HG03280 (cell line): Measurements from ENCODE around the gene ACBD4.
A peak's percentile ranks its signal among the peaks of the same experiment; 100 is the strongest.

Source experiments
- ATAC-seq: cut with Tn5 transposase; IDR thresholded peaks from one replicate; pipeline ENCODE4 v1.9.1; 2021; ENCODE audit warnings: mild to moderate bottlenecking, moderate library complexity; ENCODE audit not compliant: unreplicated experiment

ACBD4 gene

DNA sequence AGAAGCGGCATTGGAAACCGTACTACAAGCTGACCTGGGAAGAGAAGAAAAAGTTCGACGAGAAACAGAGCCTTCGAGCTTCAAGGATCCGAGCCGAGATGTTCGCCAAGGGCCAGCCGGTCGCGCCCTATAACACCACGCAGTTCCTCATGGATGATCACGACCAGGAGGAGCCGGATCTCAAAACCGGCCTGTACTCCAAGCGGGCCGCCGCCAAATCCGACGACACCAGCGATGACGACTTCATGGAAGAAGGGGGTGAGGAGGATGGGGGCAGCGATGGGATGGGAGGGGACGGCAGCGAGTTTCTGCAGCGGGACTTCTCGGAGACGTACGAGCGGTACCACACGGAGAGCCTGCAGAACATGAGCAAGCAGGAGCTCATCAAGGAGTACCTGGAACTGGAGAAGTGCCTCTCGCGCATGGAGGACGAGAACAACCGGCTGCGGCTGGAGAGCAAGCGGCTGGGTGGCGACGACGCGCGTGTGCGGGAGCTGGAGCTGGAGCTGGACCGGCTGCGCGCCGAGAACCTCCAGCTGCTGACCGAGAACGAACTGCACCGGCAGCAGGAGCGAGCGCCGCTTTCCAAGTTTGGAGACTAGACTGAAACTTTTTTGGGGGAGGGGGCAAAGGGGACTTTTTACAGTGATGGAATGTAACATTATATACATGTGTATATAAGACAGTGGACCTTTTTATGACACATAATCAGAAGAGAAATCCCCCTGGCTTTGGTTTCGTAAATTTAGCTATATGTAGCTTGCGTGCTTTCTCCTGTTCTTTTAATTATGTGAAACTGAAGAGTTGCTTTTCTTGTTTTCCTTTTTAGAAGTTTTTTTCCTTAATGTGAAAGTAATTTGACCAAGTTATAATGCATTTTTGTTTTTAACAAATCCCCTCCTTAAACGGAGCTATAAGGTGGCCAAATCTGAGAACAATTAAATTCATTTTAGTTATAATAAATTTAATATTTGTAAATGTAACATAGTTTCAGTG is 14.5 kb downstream of the ACBD4 start:
- no peak for ATAC-seq

GRCh38 chr17:45150911-45151809 is 15.7 kb downstream of the ACBD4 start:
- ATAC-seq = no peak

GRCh38 chr17:45155029-45155428 is 19.5 kb downstream of the ACBD4 start:
- ATAC-seq = no peak

- no peak for ATAC-seq
These were observed 20.0 kb downstream of the ACBD4 start for GRCh38 chr17:45155483-45155882.

DNA sequence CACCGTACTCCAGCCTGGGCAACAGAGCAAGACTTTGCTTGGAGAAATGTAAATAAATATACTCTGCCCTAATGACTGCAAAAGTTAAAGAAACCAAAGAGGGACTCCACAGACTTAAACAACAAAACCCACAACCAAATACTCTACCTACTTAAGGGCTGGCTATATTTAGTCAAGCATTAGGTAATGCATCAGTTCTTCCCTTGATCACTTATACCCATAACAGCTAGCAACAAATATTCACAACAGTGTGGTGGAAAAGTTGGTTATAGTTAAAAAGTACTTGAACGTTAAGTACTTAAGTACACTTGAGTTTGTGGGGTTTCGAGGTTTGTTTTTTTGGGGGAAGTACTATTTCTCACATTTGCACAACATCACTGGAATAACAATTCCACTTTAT is 20.8 kb downstream of the ACBD4 start:
- no peak for ATAC-seq

- ATAC-seq = peak; percentile 19
These were observed 25.2 kb downstream of the ACBD4 start for GRCh38 chr17:45160447-45161287.

- ATAC-seq = peak; percentile 90
These were observed 26.0 kb downstream of the ACBD4 start, which contains the start of gene HEXIM2 for GRCh38 chr17:45161288-45162024. HEXIM2 (plus strand) TSS chr17:45161875; CDS start chr17:45162794, 919 bp downstream.

DNA sequence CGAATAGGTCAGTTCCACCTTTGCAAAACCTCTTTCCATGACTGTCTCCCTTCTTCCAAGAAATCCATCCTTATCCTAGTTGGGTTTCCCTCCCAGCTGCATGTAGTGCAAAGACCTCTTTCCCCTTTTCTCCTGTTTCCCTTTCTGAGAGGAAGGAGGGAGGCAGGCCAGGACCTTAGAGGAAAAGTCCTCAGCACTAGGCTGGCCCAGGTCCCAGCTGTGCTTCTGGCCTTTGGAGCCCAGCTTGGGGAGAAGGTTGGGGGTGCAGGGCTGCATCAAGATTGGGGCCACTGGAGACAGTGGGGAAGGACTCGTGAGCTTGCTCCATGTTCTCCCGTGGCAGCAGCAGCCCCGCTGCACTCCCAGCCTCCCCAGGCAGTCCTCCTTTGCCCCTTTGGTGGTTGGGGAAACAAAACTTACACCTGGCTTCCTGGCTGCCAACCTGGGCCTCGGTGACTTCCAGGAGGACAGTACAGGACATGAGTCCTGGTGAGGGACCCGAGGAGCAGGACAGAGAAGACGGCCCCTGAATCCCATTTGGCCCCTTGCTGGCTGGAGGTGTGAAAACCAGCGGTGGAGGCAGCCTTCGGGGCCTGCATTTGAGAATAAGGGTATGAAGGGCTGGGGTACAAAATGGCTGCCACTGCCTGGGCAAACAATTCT is 26.7 kb downstream of the ACBD4 start:
- no peak for ATAC-seq

- no peak for ATAC-seq
These were observed 29.3 kb downstream of the ACBD4 start for GRCh38 chr17:45164734-45165269.

DNA sequence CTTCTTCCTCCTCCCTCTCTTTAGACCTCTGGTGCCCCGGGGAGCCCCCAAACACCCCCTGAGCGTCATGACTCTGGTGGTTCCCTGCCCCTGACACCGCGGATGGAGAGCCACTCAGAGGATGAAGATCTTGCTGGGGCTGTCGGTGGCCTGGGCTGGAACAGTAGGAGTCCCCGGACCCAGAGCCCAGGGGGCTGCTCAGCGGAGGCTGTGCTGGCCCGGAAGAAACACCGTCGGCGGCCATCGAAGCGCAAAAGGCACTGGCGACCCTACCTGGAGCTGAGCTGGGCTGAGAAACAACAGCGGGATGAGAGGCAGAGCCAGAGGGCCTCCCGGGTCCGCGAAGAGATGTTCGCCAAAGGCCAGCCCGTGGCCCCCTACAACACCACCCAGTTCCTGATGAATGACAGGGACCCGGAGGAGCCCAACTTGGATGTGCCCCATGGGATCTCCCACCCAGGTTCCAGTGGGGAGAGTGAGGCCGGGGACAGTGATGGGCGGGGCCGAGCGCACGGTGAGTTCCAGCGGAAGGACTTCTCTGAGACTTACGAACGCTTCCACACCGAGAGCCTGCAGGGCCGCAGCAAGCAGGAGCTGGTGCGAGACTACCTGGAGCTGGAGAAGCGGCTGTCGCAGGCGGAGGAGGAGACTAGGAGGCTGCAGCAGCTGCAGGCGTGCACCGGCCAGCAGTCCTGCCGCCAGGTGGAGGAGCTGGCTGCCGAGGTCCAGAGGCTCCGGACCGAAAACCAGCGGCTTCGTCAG is 33.7 kb downstream of the ACBD4 start:
- ATAC-seq = no peak

- ATAC-seq = no peak
These were observed 34.9 kb downstream of the ACBD4 start for GRCh38 chr17:45170280-45170930.

DNA sequence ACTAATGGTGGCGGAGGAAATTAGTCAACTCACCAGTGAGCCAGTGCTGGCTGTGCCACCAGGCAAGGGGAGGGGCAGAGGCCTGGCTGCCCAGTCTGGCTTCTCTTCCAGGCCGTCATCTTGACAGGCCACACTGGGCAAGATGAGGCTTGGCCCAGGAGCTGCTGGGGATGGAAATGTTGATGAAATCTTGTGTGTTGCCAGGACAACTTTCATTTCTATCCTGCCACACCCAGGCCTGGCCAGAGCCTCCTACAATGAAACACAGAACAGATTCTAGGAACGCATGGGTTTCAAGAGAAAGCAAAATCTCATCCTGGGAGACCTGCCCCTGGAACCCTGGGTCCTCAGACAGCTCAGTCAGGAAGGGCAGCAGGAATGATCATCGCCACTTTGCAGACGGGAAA is 35.4 kb downstream of the ACBD4 start:
- no peak for ATAC-seq

- no peak for ATAC-seq
These were observed 36.1 kb downstream of the ACBD4 start for GRCh38 chr17:45171338-45172231.

DNA sequence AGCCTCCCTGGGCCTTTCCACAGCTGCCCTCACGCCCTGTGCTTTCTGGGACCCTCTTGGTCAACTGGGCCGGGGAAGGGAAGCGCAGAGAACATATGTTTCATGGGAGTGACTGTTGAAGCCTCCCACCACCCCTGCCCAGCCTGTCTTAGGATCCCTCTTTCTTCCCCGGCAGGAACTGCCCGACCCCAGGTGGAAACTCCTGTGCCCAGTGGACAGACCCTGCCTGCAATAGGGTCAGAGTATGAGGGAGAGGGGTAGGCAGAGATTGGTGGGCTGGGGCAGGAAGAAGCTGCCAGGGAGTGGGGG is 36.7 kb downstream of the ACBD4 start:
- ATAC-seq = no peak

- no peak for ATAC-seq
These were observed 37.2 kb downstream of the ACBD4 start for GRCh38 chr17:45172541-45173286.

DNA sequence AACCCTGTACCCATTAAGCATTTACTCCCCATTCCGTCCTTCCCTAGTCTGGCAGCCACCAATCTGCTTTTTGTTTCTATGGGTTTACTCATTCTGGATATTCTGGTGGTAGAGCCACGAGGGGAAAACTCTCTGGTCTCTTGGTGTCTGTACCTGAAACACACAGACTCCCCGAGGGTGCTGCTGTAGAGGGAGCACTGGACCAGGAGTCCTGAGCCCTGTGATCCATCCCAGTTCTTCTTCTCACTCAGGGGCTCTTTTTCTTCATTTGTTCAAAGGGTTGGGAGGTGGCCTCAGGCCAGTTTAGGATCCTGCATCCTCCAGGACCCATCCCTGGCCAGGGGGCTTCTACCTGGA is 40.2 kb downstream of the ACBD4 start:
- ATAC-seq = no peak
